8988T (cell line): ENCODE results near the gene GUCY1A1.

ENCODE experiments used
- DNase-seq: peaks from one replicate; pipeline ENCODE4 v3.0.0; 2011

GUCY1A1 gene

GRCh38 chr4:155745984-155746383 is 79.3 kb downstream of the GUCY1A1 start:
- DNase-seq: no peak

- no peak for DNase-seq
Measured at GRCh38 chr4:155748039-155748438, 81.4 kb downstream of the GUCY1A1 start.

- no peak for DNase-seq
Measured at GRCh38 chr4:155749041-155749440, 82.4 kb downstream of the GUCY1A1 start.

- DNase-seq: no peak
Measured at GRCh38 chr4:155751569-155751968, 84.9 kb downstream of the GUCY1A1 start.

DNA sequence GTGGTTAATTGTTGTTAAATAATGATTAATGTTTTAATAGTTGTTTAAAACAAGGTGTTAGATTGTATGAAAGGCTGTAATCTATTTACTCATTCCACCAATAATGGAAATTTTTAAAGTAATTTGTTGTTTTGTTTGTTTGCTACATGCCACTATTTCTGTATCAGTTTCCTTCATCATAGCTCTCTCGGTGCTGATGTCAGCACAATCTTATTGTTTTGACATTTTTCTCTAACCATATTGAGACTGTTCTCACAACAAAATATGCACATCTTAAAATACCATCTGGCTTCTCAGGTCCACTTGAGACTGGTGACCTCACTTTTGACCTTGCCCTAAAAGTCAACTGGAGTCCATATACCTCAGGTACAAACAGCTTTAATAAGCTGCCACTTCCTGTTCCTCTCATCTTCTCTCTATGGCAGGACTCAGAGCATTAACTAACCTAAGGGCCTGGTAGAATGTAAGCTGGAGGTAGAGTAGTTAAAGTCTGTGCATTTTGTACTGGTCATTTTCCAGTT is 91.2 kb downstream of the GUCY1A1 start:
- no peak for DNase-seq

- DNase-seq: no peak
Measured at GRCh38 chr4:155758481-155759371, 92.1 kb downstream of the GUCY1A1 start, which contains the start of gene GUCY1B1. TSS of gene GUCY1B1 (plus strand) at chr4:155759021. CDS start at chr4:155759141, 120 bp downstream.

- DNase-seq: no peak
Measured at GRCh38 chr4:155759372-155760252, 93.0 kb downstream of the GUCY1A1 start.

- no peak for DNase-seq
Measured at GRCh38 chr4:155761047-155761446, 94.4 kb downstream of the GUCY1A1 start.

DNA sequence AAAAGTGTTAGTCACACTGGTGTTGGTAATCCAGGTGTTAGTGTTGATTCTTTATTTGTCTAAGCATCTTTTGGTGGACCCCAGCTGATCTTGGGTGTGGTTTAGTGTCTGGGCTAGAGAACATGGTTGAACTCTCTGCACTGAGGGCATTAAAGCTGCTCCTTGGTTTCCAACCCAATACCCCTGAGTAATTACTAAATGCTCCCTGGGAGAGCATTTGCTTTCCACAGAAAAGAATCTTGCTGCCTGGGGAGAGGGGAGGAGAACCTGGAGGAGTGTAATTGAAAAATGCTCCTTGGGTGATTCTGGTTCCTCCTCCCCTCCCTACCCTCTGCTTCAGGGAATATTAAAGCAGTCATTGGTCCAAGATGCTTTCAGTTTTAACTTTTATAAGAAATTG is 95.3 kb downstream of the GUCY1A1 start:
- no peak for DNase-seq

DNA sequence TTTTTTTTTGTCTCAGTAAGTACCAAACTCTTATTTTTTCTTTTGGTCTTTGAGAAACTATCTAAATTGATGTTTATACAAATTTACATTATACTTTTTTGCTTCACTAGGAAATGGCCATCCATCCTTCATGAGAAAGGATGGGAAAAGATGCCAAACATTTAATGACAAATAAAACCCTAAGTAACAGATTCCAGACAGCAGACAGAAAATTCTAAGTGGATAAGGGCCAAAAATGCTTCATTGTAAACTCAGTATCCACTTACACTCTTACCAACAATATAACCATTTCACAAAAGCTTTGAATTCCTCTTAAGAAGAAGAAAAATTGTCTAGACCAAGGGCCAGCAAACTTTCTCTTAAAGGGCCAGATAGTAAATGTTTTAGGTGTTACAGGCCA is 95.7 kb downstream of the GUCY1A1 start:
- no peak for DNase-seq

GRCh38 chr4:155763551-155763950 is 96.9 kb downstream of the GUCY1A1 start:
- no peak for DNase-seq

DNA sequence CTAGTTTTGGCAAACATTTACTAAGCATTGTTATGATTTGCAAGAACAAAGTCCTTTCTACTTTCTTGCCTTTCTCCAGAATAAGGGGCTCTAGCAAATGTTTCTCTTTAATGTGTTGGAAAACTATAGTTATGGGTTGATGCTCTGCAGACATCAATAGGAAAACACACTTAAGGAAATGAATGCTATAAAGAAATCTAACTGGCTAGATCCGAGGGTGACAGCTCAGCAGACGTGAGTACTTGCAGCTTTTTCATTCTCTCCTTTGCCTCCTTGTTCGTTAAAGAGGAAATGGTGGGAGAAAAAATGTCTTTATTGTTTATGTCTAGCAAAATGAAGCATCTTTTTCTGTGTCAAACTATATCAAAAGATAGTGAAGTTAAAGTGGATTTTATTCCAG is 98.5 kb downstream of the GUCY1A1 start:
- DNase-seq: no peak

DNA sequence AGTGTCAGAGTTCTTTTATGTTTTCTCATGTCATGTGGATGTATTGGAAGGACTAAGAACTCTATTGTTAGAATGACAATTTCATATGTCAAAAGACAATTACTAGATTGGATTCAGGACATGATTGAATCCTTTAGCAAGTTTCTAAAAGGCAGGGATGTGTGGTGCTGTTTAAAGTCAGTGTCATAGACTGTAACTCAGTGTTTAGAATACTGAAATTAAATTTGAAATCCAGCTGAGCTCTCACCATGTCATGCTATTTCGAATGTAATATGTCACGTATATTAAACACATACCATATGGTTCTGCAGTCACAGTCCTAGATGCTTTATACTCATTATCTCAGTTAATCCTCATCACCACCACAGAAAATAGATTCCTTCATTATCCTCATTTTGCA is 100.0 kb downstream of the GUCY1A1 start:
- no peak for DNase-seq

DNA sequence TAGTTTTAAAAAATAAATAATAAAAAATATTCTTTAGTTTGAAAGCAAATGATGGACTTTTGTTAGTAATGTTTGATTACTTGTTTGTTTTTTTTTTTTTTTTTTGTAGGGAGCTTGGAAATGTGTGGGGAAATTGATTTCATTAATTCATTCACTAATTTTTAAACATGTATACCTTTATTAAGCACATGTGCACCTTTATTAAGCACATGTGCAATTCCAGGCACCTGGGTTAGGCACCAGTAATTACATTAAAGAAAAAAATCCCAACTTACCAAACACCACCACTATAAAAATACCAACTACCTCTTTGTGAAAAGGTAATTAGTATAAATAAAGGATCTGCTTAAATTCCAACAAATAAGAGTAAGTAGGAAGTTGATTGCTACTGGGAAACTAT is 101.7 kb downstream of the GUCY1A1 start:
- DNase-seq: no peak

DNA sequence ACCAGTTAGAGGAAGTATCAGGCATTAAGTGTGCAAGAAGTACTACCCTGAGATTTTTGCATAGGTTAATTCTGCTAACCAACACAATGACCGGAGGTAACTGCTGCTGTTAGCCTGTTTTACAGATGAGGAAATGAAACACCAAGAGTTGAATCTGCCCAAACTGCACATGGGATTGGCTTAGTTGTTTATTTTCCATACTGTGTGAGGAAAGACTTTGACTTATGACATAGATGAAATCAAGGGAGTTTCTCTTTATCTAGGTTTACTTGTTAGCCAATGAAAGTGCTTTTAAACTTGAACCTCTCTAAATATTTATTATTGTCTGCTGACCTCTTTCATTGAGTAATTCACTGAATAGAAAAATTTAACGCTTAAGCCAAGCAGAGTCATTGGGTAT is 102.4 kb downstream of the GUCY1A1 start:
- DNase-seq: no peak

GRCh38 chr4:155772459-155773195 is 106.0 kb downstream of the GUCY1A1 start:
- DNase-seq: no peak

DNA sequence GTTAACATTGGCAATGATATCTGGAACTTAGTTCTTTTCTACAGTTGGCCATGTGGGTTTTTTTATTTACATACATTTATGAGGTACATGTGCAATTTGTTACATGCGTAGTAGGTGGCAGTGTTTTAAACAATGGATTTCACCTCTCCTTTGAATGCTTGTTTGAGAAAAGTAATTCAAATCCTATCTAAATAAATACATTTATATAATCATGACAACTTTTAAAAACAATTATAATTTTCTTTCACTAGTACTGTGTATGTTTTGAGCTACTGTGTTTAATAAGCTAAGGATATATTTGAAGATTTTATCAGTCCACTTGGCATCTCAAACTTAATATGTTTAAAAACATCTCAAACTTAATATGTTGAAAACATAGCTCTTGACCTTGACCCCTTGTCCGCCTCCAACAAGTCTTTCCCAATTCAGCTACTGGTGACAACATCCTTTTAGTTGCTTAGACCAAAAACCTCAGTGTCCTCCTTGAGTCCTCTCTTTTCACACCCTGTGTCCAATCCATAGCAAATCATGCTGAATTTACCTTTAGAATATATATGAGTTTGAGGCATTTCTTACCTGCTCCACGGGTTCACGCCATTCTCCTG is 106.7 kb downstream of the GUCY1A1 start:
- no peak for DNase-seq

DNA sequence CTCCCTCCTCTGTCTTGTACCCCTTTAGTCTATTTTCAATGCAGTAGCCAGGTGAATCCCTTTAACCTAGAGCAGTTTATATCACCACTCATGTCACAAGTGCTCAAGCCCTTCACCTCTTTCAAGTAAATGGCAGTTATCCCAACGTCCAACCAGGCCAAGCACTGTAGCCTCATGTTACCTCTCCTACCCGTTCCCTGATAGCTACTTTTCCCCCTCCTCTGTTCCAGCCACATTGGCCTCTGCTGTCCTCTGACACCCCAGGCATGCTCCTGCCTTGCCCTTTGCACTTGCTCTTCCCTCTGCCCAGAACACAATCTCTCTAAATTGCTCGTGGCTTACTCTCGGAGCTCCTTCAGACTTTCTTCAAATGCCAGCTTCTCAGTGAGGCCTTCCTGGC is 107.4 kb downstream of the GUCY1A1 start:
- DNase-seq: no peak

GRCh38 chr4:155777971-155778735 is 111.5 kb downstream of the GUCY1A1 start:
- DNase-seq: no peak

GRCh38 chr4:155780775-155781174 is 114.1 kb downstream of the GUCY1A1 start:
- no peak for DNase-seq

DNA sequence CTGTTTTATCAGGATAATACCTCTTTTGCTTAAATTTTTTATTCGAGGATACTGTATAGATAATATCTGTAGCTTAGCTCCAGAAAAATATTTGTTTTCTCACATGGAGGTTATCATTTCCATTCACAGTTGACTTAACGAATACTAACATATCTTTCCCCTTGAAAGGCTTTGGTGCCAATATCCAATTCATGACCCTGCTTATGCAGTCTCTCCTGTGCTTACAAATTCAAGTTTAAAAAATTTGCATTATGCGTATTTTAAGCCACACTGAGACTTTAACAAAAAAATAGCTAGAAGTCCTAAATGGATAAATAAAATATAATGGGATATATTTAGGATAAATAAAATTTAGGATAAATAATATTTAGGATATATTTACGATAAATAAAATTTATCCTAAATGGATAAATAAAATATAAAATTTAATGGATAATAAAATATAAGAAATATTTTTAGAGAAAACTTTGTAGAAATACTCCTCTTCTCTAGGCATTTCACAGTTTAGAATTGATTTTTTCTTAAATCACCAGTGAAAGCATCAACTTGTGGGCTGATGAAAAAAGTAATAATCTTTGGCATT is 114.7 kb downstream of the GUCY1A1 start:
- DNase-seq: no peak
